ENCODE results near the gene LONP1. TPM values are rescaled to one million over a fixed set of nuclear protein-coding genes. Genes with fewer than 3 reads are reported as not detected.

LONP1 gene
- total and polyA plus RNA-seq, 2 of the 8 experiments (the other 6 are each of a cell fraction or from before 2014, with no cell fraction given) = 98.1 to 117 TPM

GRCh38 chr19:5742051-5742450 lies 22.1 kb upstream of the LONP1 start (continued):
- no peak for TF ChIP-seq CHD7 (IDR thresholded peaks at IDR 0.05; ENCODE audit: insufficient replicate concordance, low read length)
- no peak for TF ChIP-seq TCF12 (IDR thresholded peaks at IDR 0.05; ENCODE audit: low read depth, low read length)
- TF ChIP-seq NRF1 (IDR thresholded peaks at IDR 0.05; ENCODE audit: low read depth, low read length) = no peak
- no peak for TF ChIP-seq BRCA1 (IDR thresholded peaks at IDR 0.05; ENCODE audit: low read depth, low read length)
- no peak for TF ChIP-seq HDAC6 (IDR thresholded peaks at IDR 0.05; ENCODE audit: low read depth, low read length)
- TF ChIP-seq SUZ12 (IDR thresholded peaks at IDR 0.05; ENCODE audit: low read length) = no peak
- TF ChIP-seq CREB1 (IDR thresholded peaks at IDR 0.05) = no peak
- no peak for TF ChIP-seq RBBP5 (IDR thresholded peaks at IDR 0.05; ENCODE audit: borderline replicate concordance, low read depth, low read length)
- TF ChIP-seq MAFK (IDR thresholded peaks at IDR 0.05; ENCODE audit: low read depth, low read length) = no peak
- TF ChIP-seq POLR2AphosphoS5 (IDR thresholded peaks at IDR 0.05; ENCODE audit: low read depth, low read length) = no peak

All from H1 (cell line).